ENCODE data around the gene TRIO.
"Not testable (repeated sequence)": the region's sequence is repeated elsewhere in the genome, so short reads cannot be mapped to it uniquely, and the experiment has no call there.

TRIO gene

DNA sequence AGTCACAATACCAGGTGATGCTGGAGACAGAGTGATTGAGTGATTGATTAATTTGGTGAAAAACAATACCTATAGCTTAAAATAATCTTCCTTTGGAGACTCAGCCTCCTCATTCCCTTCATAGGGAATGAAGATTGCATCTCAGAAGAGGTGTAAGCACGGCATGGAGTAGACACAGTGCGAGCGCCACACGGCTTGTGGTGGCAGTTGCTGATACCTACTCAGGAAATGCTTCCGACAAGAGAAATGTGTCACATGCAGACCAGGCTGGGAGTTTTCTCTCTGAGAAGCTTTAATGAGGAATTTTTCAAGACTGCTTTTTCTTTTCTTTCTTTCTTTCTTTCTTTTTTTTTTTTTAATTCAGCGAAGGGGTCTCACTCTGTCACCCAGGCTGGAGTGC lies 226.6 kb downstream of the TRIO start:
- no peak for DNase-seq

DNA sequence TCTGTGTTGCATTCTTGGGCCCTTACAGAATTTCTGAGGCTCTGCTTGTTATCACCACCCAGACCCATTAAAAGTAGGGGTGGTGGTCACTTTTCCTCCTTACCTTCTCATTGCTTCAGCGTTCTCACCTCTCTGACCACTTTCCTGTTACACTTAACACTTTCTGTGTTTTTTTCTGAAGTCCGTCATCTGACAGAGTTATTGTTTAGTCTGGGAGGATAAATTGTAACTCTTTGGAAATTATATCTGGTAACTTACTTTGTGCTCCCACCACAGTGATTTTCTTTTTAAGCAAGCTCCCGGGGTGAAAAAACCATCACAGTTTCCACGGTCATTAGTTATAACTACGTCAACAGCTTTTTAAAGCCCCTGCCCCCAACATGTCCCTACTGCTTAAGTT lies 227.2 kb downstream of the TRIO start:
- no peak for DNase-seq

GRCh38 chr5:14373685-14374084 lies 230.5 kb downstream of the TRIO start:
- DNase-seq: no peak

DNA sequence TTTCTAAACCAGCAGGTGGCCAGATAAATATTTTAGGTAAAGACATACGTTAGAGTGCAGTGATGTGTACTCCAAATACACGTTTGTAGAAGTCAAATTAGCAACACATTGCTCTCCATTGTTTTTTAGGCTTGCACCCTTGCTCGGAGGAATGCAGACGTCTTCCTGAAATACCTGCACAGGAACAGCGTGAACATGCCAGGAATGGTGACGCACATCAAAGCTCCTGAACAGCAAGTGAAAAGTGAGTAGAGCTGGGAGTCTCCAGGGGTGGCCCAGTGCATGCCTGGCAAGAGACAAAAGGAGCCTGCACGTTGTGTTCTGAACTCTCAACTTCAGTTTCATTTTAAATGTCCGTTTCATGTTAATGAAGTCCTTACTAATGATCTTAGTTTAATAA lies 231.0 kb downstream of the TRIO start:
- no peak for DNase-seq

DNA sequence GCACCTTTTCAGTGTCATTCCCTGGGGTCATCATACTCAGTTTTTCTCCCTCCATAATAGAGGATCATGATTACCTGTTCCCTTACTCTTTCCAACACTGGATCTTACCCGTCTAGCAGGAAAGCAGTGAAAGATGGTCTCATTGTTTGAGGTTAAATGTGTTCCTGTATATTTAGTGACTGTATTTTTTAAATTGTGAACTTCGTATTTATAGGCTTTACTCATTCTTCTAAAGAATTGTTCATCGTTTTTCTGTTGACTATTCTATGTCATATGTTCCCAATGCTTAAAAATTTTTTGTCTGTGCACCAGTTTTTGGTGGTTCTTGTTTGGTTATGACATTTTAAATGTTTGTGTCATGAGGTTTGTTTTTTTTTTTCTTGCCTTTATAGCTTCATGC lies 233.6 kb downstream of the TRIO start:
- DNase-seq: no peak

DNA sequence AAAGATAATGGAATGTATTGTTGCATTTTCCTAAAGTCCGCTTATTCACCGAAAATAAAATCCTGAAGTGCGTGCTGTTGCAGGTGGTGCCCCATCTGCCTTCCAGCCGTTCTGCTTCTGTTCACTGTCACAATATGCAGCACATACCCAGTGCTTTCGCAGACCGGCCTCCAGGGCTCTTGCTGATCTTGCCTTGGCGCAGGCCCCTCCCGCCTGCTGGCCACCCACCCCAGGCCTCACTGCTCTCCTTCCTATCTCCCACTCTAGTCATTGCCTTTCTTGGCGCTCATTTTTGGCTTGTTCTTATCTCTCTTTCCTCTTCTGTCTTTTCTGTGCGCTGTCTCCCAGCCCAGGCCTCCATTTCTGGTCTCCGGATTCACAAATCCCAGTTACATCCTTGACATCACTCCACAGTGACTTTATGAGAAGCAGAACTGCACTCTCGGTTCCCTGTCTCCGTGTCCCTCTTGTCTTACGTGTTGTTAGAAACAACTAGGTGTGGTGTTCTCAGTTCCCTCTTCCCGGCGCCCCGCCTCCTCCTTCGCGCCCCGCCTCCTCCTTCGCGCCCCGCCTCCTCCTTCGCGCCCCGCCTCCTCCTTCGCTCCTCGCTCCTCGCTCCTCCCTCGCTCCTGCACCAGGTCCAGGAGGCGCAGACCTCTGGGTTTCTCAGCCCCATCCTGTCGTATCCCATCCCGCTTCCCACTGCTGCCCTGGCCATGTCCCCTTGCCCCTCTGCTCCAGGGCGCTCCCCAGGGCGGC lies 236.8 kb downstream of the TRIO start:
- DNase-seq: no peak

DNA sequence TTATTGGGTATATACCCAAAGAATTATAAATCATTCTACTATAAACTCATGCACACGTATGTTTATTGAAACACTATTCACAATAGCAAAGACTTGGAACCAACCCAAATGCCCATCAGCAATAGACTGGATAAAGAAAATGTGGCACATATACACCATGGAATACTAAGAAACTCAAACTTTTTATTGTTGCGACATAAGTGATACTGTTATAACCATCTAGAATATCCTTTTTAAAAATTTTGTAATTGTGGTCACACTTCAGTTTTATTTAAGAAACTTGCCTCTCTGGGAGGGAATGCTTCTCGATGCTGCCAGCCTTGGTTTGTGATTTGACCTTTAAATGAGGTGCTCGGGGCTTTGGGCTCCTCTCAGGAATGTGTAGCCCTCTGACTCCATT lies 237.6 kb downstream of the TRIO start:
- no peak for DNase-seq

GRCh38 chr5:14382640-14383039 lies 239.5 kb downstream of the TRIO start:
- no peak for DNase-seq

- no peak for DNase-seq
Observed at GRCh38 chr5:14383923-14384322, 240.8 kb downstream of the TRIO start.

DNA sequence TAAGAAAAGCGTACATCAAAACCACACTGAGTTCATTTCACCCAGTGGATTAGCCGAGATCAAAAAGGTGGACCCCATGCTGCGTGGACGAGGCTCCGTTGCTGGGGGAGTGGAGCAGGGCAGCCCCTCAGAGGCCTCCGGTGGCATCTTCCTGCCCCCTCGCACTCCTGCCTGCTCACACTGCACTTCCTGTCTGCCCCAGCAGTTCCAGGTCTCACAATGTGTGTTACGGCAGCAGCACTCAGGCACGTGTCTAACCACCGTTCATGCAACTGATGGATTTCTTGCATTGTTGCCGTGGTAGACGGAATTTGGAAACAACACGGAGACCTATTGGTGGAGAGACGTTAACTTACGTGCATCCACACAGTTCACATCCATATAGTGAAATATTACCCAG lies 241.9 kb downstream of the TRIO start:
- no peak for DNase-seq

DNA sequence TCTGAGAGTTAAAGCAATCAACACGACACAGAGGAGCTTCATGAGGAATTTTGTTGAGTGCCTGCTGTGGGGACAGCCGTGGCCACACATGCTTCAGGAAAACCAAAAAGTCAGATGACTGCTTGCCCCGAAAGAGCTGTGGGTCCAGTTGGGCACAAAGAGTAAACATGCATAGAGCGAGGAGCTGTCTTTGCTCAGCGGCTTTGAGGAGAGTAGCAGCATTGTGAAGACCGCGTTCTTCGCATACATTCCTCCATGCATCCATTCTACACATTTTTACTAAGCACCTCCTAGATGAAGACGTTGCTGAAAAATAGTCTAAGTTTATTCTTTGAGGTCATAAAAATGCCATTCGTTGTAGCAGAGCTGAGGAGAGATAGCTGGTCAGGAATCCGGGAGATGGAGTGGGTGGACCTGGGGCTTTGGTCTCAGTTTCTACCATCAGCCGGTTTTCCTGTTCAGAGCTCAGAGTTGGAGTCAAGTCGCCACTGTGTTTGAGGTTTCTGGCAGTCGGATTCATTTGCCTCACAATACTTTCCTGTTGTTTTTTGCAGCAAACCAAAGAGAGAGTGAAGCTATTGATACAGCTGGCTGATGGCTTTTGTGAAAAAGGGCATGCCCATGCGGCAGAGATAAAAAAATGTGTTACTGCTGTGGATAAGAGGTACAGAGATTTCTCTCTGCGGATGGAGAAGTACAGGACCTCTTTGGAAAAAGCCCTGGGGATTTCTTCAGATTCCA lies 243.9 kb downstream of the TRIO start:
- no peak for DNase-seq

- DNase-seq: no peak
Observed at GRCh38 chr5:14388741-14389140, 245.6 kb downstream of the TRIO start.

DNA sequence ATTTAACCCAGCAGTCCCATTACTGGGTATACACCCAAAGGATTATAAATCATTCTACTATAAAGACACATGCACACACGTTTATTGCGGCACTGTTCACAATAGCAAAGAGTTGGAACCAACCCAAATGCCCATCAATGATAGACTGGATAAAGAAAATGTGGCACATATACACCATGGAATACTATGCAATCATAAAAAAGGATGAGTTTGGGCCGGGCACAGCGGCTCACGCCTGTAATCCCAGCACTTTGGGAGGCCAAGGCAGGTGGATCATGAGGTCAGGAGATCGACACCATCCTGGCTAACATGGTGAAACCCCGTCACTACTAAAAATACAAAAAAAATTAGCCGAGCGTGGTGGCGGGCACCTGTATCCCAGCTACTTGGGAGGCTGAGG lies 249.4 kb downstream of the TRIO start:
- DNase-seq: not testable (repeated sequence)

DNA sequence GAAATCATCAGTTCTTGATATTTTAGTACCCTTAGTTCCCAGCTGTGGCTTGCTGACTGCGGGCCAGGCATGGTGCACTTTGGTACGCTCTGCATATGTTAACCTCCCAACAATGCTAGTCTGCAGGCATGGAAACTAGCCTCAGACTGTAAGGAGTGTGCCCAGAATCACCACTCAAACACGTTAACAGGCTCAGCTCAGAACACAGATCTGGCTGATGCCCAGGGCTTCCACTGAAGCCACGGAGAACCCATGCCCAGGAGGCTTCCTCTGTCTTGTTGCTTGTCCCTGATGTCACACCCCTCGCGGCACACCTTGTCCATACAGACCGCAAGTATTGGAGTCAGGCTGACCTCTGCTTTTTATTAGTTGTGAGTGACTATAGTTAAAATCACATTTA lies 251.2 kb downstream of the TRIO start:
- no peak for DNase-seq

DNA sequence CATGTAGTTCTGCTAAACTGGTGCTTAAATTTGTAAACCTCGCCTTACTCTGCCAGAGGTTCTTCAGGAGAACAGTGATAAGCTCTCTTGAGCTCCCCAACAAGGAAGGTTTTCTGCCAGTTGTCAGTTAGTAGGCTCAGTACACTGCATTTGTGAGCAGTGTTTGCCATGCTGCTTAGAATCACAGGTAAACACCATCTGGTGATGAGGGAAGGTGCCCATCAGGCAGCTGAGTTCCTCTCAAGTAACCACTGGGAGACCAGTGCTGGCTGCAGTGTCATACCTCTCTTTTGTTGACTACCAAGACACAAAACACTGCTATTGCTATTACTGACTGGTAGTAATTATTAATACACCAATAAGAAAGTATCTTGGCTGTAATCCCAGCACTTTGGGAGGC lies 252.3 kb downstream of the TRIO start:
- DNase-seq: no peak

GRCh38 chr5:14396066-14396465 lies 252.9 kb downstream of the TRIO start:
- DNase-seq: no peak

GRCh38 chr5:14396737-14397136 lies 253.6 kb downstream of the TRIO start:
- no peak for DNase-seq

DNA sequence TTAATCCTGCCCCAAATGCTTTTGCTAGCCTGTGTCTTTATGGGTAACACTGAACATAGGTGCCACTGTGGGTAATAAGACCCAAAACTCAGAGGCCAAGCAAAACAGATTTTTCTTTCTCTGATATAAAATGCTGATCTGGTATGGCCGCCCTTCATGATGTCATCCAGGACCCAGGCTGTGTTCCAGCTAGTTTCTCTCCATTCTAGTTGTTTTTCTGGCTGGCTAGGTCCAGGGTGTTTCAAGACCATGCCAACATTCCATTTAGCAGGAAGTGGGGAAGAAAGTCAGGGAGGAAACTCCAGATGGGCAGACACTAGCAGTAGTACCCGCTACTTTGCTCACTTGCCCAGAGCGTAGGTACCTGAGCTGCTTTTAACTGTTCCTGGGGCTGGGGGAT lies 254.6 kb downstream of the TRIO start:
- no peak for DNase-seq

GRCh38 chr5:14399054-14399692 lies 256.0 kb downstream of the TRIO start:
- peak in 1 of 2 donors; percentile 42 for DNase-seq

DNA sequence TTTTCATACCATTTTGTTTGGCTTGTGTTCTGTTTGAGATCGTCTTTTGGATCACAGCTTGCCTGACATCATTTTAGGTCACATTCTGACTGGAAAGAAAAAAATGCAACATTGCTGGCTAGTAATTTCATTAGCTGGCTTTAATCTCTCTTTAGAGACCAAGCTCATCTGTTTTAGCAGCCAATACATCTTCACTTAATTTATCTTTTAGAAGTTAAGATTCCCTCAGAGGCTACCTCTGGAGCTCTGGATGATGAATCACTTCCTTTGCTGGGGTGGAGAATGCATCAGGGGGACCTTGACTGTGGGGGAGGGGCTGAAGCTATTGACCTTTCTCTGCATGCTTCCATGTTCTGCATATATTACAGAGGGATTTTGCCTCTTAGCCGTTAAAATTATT lies 256.9 kb downstream of the TRIO start:
- DNase-seq: no peak

DNA sequence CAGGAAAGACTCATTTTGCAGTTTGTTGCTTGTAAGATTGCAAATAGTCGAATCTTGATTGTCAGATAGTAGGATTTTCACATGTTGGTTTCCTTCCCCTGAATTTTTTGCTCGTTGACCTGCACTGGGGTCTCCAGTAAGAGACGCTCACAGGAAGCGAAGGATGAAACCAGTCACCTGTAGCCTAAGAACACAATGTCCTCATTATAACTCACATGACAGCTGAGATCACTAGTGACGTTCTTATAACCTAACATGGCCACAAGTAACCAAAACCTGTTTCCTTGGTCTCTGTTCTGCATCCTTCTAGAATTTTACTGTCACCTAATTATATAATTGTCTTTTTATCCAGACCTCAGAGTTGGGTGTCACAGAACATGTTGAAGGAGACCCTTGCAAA lies 257.5 kb downstream of the TRIO start:
- no peak for DNase-seq

GRCh38 chr5:14401639-14402038 lies 258.5 kb downstream of the TRIO start:
- no peak for DNase-seq

DNA sequence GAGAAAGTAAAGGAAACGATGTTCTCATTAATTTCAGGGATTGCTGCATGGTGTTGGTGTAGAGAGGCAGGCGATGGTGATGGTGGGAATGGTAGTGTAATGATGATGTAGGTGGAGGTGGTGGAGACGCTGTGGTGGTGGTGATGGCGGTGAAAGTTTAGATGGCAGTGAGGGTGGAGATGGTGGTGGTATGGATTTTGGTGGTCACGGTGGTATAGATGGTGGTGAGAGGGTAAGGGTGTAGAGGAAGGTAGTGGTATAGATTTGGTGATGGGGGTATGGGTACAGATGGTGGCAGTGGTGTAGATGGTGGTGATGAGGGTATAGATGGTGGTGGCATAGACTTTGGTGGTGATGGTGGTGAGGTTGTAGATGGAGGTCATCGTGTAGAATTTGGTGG lies 259.3 kb downstream of the TRIO start:
- DNase-seq: no peak

- DNase-seq: no peak
Observed at GRCh38 chr5:14404780-14405179, 261.6 kb downstream of the TRIO start.

Data from activated CD4-positive, alpha-beta T cell treated with anti-CD3 and anti-CD28 coated beads for 4 hours (primary cell).